K562 (cell line): Measurements from ENCODE around the gene MAP4K4. TPM values are rescaled to one million over a fixed set of nuclear protein-coding genes. Genes with fewer than 3 reads are reported as not detected.

Source experiments
- BRD9 ChIP-seq: fragments of 450-650 bp; IDR thresholded peaks from 2 replicates; pipeline ENCODE4 v1.6.1; 2018; ENCODE audit warnings: low read depth; ENCODE audit not compliant: partially characterized antibody
- CBFA2T3 ChIP-seq: fragments of 450-650 bp; IDR thresholded peaks from 2 replicates; pipeline ENCODE4 v1.6.1; 2017
- CHD7 ChIP-seq: fragments of 200-600 bp; sonication (generic); IDR thresholded peaks from one replicate; pipeline ENCODE4 v1.6.1; 2012; ENCODE audit warnings: mild to moderate bottlenecking, low read depth, low read length, inconsistent platforms
- DMBX1 ChIP-seq: fragments of 250-450 bp; sonication (Bioruptor Pico); IDR thresholded peaks from 2 replicates; pipeline ENCODE4 v1.8.0; 2022; ENCODE audit warnings: inconsistent platforms, mild to moderate bottlenecking, moderate library complexity, borderline replicate concordance
- ELF2 ChIP-seq: fragments of 250-450 bp; sonication (Bioruptor Pico); IDR thresholded peaks from 2 replicates; pipeline ENCODE4 v1.5.0; 2021; ENCODE audit warnings: mild to moderate bottlenecking
- ELK3 ChIP-seq: fragments of 450-650 bp; formaldehyde crosslinking; IDR thresholded peaks from 2 replicates; pipeline ENCODE4 v1.4.0; 2020; ENCODE audit warnings: mild to moderate bottlenecking
- HMG20B ChIP-seq: fragments of 250-450 bp; sonication (Bioruptor Pico); IDR thresholded peaks from 2 replicates; pipeline ENCODE4 v1.5.0; 2021; ENCODE audit warnings: mild to moderate bottlenecking
- NR2C2 ChIP-seq, 2 experiments: fragments of 200-800 bp in 1 of 2; sonication (Bioruptor generic) in 1 of 2; sonication (generic) in 1 of 2; formaldehyde crosslinking in 1 of 2; IDR thresholded peaks; 2 replicates each; pipeline versions ENCODE4 v1.6.1 to v1.8.0; 2016 to 2022; ENCODE audit warnings: mild to moderate bottlenecking in 1 of 2, missing compliant biosample characterization in 1 of 2, missing genetic modification characterization in 1 of 2, missing genetic modification reagents in 1 of 2
- PCBP1 ChIP-seq: fragments of 200-400 bp; formaldehyde crosslinking; IDR thresholded peaks from 2 replicates; pipeline ENCODE4 v1.6.1; 2018; ENCODE audit warnings: mild to moderate bottlenecking, low read depth, low read length; ENCODE audit not compliant: poor library complexity, severe bottlenecking
- PCBP2 ChIP-seq: fragments of 200-400 bp; formaldehyde crosslinking; IDR thresholded peaks from 2 replicates; pipeline ENCODE4 v1.6.1; 2018; ENCODE audit warnings: low read length, low read depth, mild to moderate bottlenecking, moderate library complexity; ENCODE audit not compliant: poor library complexity, severe bottlenecking
- PHF20 ChIP-seq: fragments of 450-650 bp; IDR thresholded peaks from 2 replicates; pipeline ENCODE4 v1.6.1; 2018; ENCODE audit not compliant: partially characterized antibody
- POLR2AphosphoS2 ChIP-seq: IDR thresholded peaks from 2 replicates; pipeline ENCODE4 v1.6.1; 2012; ENCODE audit warnings: low read length, improper control_type of control experiment
- RBM39 ChIP-seq: fragments of 200-400 bp; formaldehyde crosslinking; optimal IDR thresholded peaks from 2 replicates; pipeline ENCODE3; 2018; ENCODE audit warnings: low read depth, low read length
- SMARCE1 ChIP-seq: fragments of 450-650 bp; IDR thresholded peaks from 2 replicates; pipeline ENCODE4 v1.7.1; 2016; ENCODE audit warnings: mild to moderate bottlenecking
- SPI1 ChIP-seq: IDR thresholded peaks from 2 replicates; pipeline ENCODE4 v1.6.1; 2011; ENCODE audit warnings: low read depth, low read length, control low read depth, borderline replicate concordance
- STAG1 ChIP-seq: sonication (generic); formaldehyde crosslinking; IDR thresholded peaks from 2 replicates; pipeline ENCODE4 v1.5.0; 2020; ENCODE audit warnings: missing genetic modification reagents, borderline replicate concordance
- ZNF165 ChIP-seq: fragments of 250-450 bp; sonication (Bioruptor Pico); IDR thresholded peaks from 2 replicates; pipeline ENCODE4 v1.4.0; 2020; ENCODE audit warnings: borderline replicate concordance
- ZNF445 ChIP-seq: fragments of 250-450 bp; sonication (Bioruptor Pico); IDR thresholded peaks from 2 replicates; pipeline ENCODE4 v1.4.0; 2020; ENCODE audit warnings: low read depth, mild to moderate bottlenecking, moderate library complexity
- polyA plus RNA-seq, 8 experiments: library from polyadenylated mRNA; depleted of rRNA in 4 of 8; stranded (reverse) in 5 of 8; unstranded in 3 of 8; fragments of >200 nt; fragmentation: Nextera tagmentation in 2 of 8; fragmentation: Illumina TruSeq in 1 of 8; extraction: Ambion mirVana in 2 of 8; extraction: Trizol in 1 of 8; gene quantifications; 2 replicates each; pipeline versions ENCODE4 v1.2.1 to v1.2.3, GENCODE V29; 2011 to 2014; ENCODE audit warnings: inconsistent platforms in 1 of 8, missing spikeins in 1 of 8
- total RNA-seq, 7 experiments: library from RNA; depleted of rRNA in 6 of 7; stranded (reverse); fragments of >200 nt in 6 of 7; fragmentation: Illumina TruSeq in 2 of 7; extraction: Trizol in 2 of 7; gene quantifications; 2 replicates each; pipeline versions ENCODE4 v1.2.1 to v1.2.3, GENCODE V29; 2011 to 2021; ENCODE audit warnings: low replicate concordance in 1 of 7

MAP4K4 gene
- total and polyA plus RNA-seq, 9 of the 15 experiments (the other 6 are each of a cell fraction or from before 2014, with no cell fraction given), result 7.6 to 76.4 (median 50.6) TPM

- TF ChIP-seq CHD7 (no peak), STAG1 (CRISPR knock-in tag) (no peak), SPI1 (no peak), PCBP1 (no peak), BRD9 (no peak), CBFA2T3 (0 out of 2 replicates have a peak, but pooled peaks have one; percentile 37), ELF2 (CRISPR knock-in tag) (no peak), PHF20 (no peak), POLR2AphosphoS2 (no peak), PCBP2 (no peak), DMBX1 (CRISPR knock-in tag) (0 out of 2 replicates have a peak, but pooled peaks have one; percentile 24), HMG20B (CRISPR knock-in tag) (no peak), ZNF445 (CRISPR knock-in tag) (no peak), ZNF165 (CRISPR knock-in tag) (no peak), SMARCE1 (peak; percentile 51; the same call in 1 of the 2 replicates), ELK3 (CRISPR knock-in tag) (no peak), RBM39 (no peak), NR2C2 (CRISPR knock-in tag; IDR thresholded peaks at IDR 0.05) (no peak), NR2C2 (tag; IDR thresholded peaks at IDR 0.05) (no peak)
These were observed 129.7 kb downstream of the MAP4K4 start (continued) for GRCh38 chr2:101827246-101827645.
